Large intestine (tissue), 3 donors: ENCODE data around the gene SLC44A1. TPM values are rescaled to one million over a fixed set of nuclear protein-coding genes. Genes with fewer than 3 reads are reported as not detected.

ENCODE experiments used
- DNase-seq, 2 donors: peaks; one replicate each; pipeline versions ENCODE4 v3.0.0 to v3.0.0-alpha.2; 2013
- H3K27ac ChIP-seq: one replicate; pipeline ENCODE4 v1.5.1; 2013; ENCODE audit warnings: low read length
- H3K27me3 ChIP-seq: 2 replicates; pipeline ENCODE4 v1.6.1; 2013; ENCODE audit warnings: low read length; ENCODE audit not compliant: control insufficient read depth, insufficient read depth
- H3K36me3 ChIP-seq: 2 replicates; pipeline ENCODE4 v1.6.1; 2013; ENCODE audit warnings: low read length; ENCODE audit not compliant: control insufficient read depth, insufficient read depth
- H3K4me1 ChIP-seq: one replicate; pipeline ENCODE4 v1.6.1; 2013; ENCODE audit warnings: low read length; ENCODE audit not compliant: control insufficient read depth, insufficient read depth
- H3K4me3 ChIP-seq: one replicate; pipeline ENCODE4 v1.5.1; 2013; ENCODE audit warnings: low read length
- H3K9me3 ChIP-seq: one replicate; pipeline ENCODE4 v1.6.1; 2013; ENCODE audit warnings: mild to moderate bottlenecking, low read depth, low read length, moderate library complexity; ENCODE audit not compliant: control insufficient read depth
- WGBS: methylation state at CpG from one replicate; pipeline ENCODE4 v1.1.5; 2013; ENCODE audit warnings: low lambda C conversion rate; ENCODE audit not compliant: insufficient coverage; 5-methylcytosine and 5-hydroxymethylcytosine counted together
- polyA plus RNA-seq: library from polyadenylated mRNA; unstranded; fragments of 120-200 nt; gene quantifications from one replicate; pipeline ENCODE4 v1.2.1, GENCODE V29; 2013

The SLC44A1 gene
- polyA plus RNA-seq, 1 donor: 49.8 TPM

DNA sequence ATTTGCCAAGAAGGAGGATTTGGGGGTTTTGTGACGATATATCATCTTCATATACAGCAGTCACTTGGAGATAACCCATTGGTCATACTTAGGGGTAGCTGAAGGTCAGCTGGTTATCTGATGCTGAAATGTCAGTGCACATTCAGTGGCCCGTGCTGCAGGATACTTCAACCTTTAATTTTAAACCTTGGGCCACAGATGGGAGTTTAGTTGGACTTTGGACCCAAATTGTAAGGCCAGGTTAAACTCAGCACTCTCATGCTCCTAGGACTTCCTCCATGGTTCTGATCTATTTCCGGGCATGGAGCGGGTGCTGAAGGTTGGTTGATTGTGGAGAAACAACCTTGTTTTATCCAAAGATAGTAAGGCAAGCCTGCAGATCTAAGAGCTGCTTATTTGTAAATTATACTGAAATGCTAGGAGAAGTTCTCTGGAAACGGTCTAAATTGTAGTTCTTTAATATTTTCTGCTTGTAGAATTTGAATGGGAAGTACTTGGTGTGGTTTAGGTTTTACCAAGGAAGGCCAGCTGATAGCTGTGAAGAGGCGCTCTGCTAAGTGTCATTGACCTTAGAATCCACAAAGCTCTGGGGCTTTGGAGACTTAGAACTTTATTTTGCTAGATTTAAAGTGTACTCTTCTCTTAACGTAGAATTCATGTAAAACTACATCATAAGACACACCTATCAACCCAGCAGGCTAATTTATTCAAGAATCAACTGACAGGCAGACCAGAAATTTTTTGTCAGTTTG is 38.6 kb downstream of the SLC44A1 start:
- DNase-seq: peak in 1 of 2 donors; percentile 46
- H3K36me3 ChIP-seq: no peaks in the 10 kb centered on the region
- no CpG with 5 or more reads among the region's 7 CpGs for WGBS
- no peaks in the 10 kb centered on the region for H3K9me3 ChIP-seq
- H3K27ac ChIP-seq: peak overlapping the region; percentile 28
- H3K4me3 ChIP-seq: no peak overlapping the region
- H3K4me1 ChIP-seq: peaks cover 8% of the 10 kb centered on the region
- H3K27me3 ChIP-seq: no peaks in the 10 kb centered on the region

DNA sequence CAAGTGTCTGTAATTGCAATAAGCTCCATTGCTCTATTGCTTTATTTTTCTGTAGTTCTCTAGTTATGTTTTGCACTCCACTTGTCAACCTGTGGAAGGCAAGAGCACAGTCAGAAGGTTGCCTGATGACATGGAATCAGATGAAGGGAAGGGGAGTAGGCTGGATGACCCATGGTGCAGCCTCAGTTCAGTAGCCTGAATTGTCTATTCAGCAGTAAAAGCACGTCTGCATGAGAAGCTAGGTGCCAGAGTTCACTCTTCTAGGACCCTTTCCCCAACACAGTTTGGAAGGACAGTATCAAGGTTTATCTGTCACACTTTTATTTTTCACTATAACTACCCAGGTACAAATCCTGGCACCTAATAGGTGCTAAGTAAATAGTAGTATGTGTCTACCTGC is 39.3 kb downstream of the SLC44A1 start:
- no peak overlapping the region for H3K27ac ChIP-seq
- H3K36me3 ChIP-seq: no peaks in the 10 kb centered on the region
- no peaks in the 10 kb centered on the region for H3K27me3 ChIP-seq
- H3K4me1 ChIP-seq: peaks cover 8% of the 10 kb centered on the region
- no peak overlapping the region for H3K4me3 ChIP-seq
- DNase-seq: peak in 1 of 2 donors; percentile 44
- no CpG with 5 or more reads among the region's 1 CpG for WGBS
- H3K9me3 ChIP-seq: no peaks in the 10 kb centered on the region

GRCh38 chr9:105284463-105284862 is 40.0 kb downstream of the SLC44A1 start:
- Histone ChIP-seq H3K4me1 (peaks cover 8% of the 10 kb centered on the region), H3K36me3 (no peaks in the 10 kb centered on the region), H3K27ac (no peak overlapping the region), H3K4me3 (no peak overlapping the region), H3K9me3 (no peaks in the 10 kb centered on the region), H3K27me3 (no peaks in the 10 kb centered on the region)
- DNase-seq: no peak
- WGBS: no CpG with 5 or more reads among the region's 2 CpGs

- H3K36me3 ChIP-seq: no peaks in the 10 kb centered on the region
- H3K27ac ChIP-seq: no peak overlapping the region
- H3K9me3 ChIP-seq: no peaks in the 10 kb centered on the region
- DNase-seq: no peak
- peaks cover 16% of the 10 kb centered on the region for H3K4me1 ChIP-seq
- 100% methylated on average over 3 of the region's 4 CpGs for WGBS
- no peaks in the 10 kb centered on the region for H3K27me3 ChIP-seq
- no peak overlapping the region for H3K4me3 ChIP-seq
Observed at GRCh38 chr9:105286098-105286497, 41.6 kb downstream of the SLC44A1 start.

- Histone ChIP-seq H3K36me3 (no peaks in the 10 kb centered on the region), H3K4me3 (no peak overlapping the region), H3K4me1 (peaks cover 13% of the 10 kb centered on the region), H3K27ac (no peak overlapping the region), H3K27me3 (no peaks in the 10 kb centered on the region), H3K9me3 (no peaks in the 10 kb centered on the region)
- no peak for DNase-seq
- WGBS: 100% methylated on average over 1 of the region's 3 CpGs
Observed at GRCh38 chr9:105289305-105289704, 44.9 kb downstream of the SLC44A1 start.

- H3K9me3 ChIP-seq: no peaks in the 10 kb centered on the region
- peak overlapping the region; percentile 21 for H3K27ac ChIP-seq
- WGBS: no CpG with 5 or more reads among the region's 1 CpG
- H3K4me3 ChIP-seq: no peak overlapping the region
- H3K36me3 ChIP-seq: no peaks in the 10 kb centered on the region
- H3K4me1 ChIP-seq: peaks cover 13% of the 10 kb centered on the region
- H3K27me3 ChIP-seq: no peaks in the 10 kb centered on the region
- DNase-seq: peak; percentile 30 to 52
Observed at GRCh38 chr9:105290418-105290817, 46.0 kb downstream of the SLC44A1 start.

GRCh38 chr9:105290954-105291353 is 46.5 kb downstream of the SLC44A1 start:
- H3K27ac ChIP-seq: peak overlapping the region; percentile 21
- no CpG with 5 or more reads among the region's 1 CpG for WGBS

DNA sequence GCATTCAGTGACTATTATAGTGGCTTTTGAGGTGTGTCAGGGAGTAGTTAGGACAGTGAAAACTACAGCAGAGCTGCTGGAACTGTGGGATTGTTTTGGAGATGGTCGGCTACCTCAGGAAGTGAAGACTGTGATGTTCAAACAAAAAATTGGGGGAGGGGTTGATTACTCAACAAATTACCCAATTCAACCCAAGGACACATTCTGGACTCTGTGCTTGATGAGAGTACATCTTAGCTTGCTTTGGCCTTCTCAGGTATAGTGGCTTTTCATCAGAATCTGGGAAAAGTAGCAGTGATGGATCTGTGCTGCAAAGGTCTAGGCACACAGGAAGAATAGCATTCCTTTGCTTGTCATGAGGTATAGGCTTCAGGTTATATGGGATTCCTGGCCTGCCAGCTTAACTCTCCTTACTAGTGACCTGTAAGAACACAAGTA is 47.0 kb downstream of the SLC44A1 start:
- Histone ChIP-seq H3K36me3 (no peaks in the 10 kb centered on the region), H3K4me1 (peaks cover 13% of the 10 kb centered on the region), H3K4me3 (no peak overlapping the region), H3K27ac (no peak overlapping the region), H3K9me3 (no peaks in the 10 kb centered on the region), H3K27me3 (no peaks in the 10 kb centered on the region)
- no CpG with 5 or more reads among the region's 1 CpG for WGBS
- no peak for DNase-seq

More at GRCh38 chr9:105290954-105291353, 46.5 kb downstream of the SLC44A1 start:
- Histone ChIP-seq H3K9me3 (no peaks in the 10 kb centered on the region), H3K36me3 (no peaks in the 10 kb centered on the region), H3K27me3 (no peaks in the 10 kb centered on the region), H3K4me3 (no peak overlapping the region), H3K4me1 (peaks cover 13% of the 10 kb centered on the region)
- DNase-seq: no peak

DNA sequence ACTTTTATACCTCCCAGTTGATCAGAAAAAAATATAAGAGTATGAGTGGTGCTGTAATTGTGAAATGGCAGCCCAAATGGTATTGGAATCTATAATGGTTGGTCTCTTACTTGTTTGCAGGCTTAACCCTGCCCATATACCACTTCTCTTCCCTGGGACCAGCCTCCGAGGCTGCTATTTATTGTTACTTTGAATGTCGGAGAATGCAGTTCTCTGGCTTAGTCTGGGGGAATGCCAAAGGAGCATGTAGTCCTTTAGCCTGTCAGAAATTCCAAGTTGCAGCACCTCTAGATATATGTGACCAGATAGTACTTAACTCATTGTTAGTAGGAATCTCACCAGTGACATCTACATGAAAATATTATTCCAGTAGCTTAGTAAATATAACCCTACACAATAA is 47.5 kb downstream of the SLC44A1 start:
- no peaks in the 10 kb centered on the region for H3K9me3 ChIP-seq
- H3K4me3 ChIP-seq: no peak overlapping the region
- peaks cover 13% of the 10 kb centered on the region for H3K4me1 ChIP-seq
- WGBS: no CpG with 5 or more reads among the region's 2 CpGs
- no peaks in the 10 kb centered on the region for H3K36me3 ChIP-seq
- no peaks in the 10 kb centered on the region for H3K27me3 ChIP-seq
- H3K27ac ChIP-seq: no peak overlapping the region
- no peak for DNase-seq

GRCh38 chr9:105293408-105293807 is 49.0 kb downstream of the SLC44A1 start:
- H3K4me1 ChIP-seq: peaks cover 13% of the 10 kb centered on the region
- no peak for DNase-seq
- no peaks in the 10 kb centered on the region for H3K9me3 ChIP-seq
- no peak overlapping the region for H3K27ac ChIP-seq
- no peak overlapping the region for H3K4me3 ChIP-seq
- whole genome bisulfite sequencing: 80% methylated on average over 1 of the region's 3 CpGs
- H3K36me3 ChIP-seq: no peaks in the 10 kb centered on the region
- no peaks in the 10 kb centered on the region for H3K27me3 ChIP-seq

DNA sequence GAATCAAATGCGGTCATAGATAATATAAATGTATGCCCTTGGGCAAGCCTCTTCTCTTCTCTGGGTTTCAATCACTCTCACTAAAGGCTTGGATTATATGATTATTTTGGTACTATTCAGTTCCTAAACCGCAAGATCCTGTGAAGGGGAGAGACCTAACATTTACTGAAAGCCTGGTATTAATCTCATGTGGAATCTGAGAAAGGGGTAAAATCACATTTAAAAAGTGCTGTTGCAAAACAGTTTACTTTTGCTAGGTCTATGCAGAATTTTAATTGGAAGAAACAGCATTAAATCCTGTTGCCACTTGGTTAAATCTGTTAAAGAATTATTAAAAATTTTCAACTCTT is 50.7 kb downstream of the SLC44A1 start:
- WGBS: 80% methylated on average over 1 of the region's 2 CpGs
- DNase-seq: no peak
- Histone ChIP-seq H3K9me3 (no peaks in the 10 kb centered on the region), H3K4me3 (no peak overlapping the region), H3K4me1 (peaks cover 25% of the 10 kb centered on the region), H3K27me3 (no peaks in the 10 kb centered on the region), H3K27ac (no peak overlapping the region), H3K36me3 (peaks cover 11% of the 10 kb centered on the region)
